HEK293 (cell line): ENCODE results near the gene ROBO1.

ENCODE experiments used
- BCL11A ChIP-seq: fragments of 450-650 bp; formaldehyde crosslinking; IDR thresholded peaks from 2 replicates; pipeline ENCODE4 v1.5.1; 2016; ENCODE audit warnings: low read depth, missing biosample characterization, missing genetic modification characterization
- TCF7L2 ChIP-seq: IDR thresholded peaks from 2 replicates; pipeline ENCODE4 v1.6.1; 2011; ENCODE audit warnings: low read depth, mild to moderate bottlenecking, inconsistent platforms, low read length, moderate library complexity, borderline replicate concordance
- WT1 ChIP-seq: fragments of 450-650 bp; formaldehyde crosslinking; IDR thresholded peaks from 2 replicates; pipeline ENCODE4 v1.5.1; 2016; ENCODE audit warnings: missing biosample characterization, missing genetic modification characterization
- ZNF747 ChIP-seq: fragments of 450-650 bp; formaldehyde crosslinking; IDR thresholded peaks from 2 replicates; pipeline ENCODE4 v1.5.1; 2016; ENCODE audit warnings: missing biosample characterization, missing genetic modification characterization
- ZNF837 ChIP-seq: fragments of 450-650 bp; formaldehyde crosslinking; IDR thresholded peaks from 2 replicates; pipeline ENCODE4 v1.5.1; 2016; ENCODE audit warnings: missing biosample characterization, missing genetic modification characterization
- TF ChIP-seq, protein P1 (sequence below): sonication (generic); formaldehyde crosslinking; IDR thresholded peaks from 2 replicates; pipeline ENCODE4 v1.8.1; 2022; ENCODE audit warnings: mild to moderate bottlenecking, moderate library complexity, missing genetic modification reagents
- TF ChIP-seq, protein P2 (sequence below): fragments of 450-650 bp; formaldehyde crosslinking; IDR thresholded peaks from 2 replicates; pipeline ENCODE4 v1.5.1; 2017; ENCODE audit warnings: missing biosample characterization, missing genetic modification characterization
- TF ChIP-seq, protein P3 (sequence below): fragments of 450-650 bp; formaldehyde crosslinking; IDR thresholded peaks from 2 replicates; pipeline ENCODE4 v1.5.1; 2016; ENCODE audit warnings: missing biosample characterization, missing genetic modification characterization

DNA sequence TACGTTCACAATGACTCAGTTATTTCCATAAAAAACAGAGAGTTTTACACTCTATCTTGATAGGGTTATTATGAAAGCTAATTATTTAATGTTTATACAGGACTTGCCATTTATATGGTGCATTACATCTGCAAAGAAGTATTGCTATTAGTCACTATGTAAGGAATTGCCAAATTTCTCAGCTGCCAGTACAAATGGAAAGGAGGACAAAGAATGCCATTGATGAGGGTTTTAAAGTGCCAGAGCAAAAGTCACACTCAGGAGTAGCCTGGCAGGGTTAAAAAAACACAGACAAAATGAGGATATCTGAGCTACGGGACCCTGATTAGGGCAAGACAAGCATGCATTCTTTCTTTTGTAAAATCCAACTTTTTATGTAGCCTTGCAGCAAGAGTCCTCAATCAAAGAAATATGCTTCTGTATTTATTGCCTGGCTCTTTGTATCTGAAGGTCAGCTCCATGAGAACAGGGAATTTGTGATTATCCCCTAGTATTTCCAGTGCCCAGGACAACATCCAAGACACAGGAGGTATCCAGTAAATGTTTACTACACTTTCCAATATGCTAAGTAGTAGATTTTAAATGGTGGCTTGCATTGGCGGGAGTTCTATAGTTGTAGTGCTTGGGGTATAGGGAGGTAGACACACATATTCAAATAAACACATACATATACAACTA, 1013.6 kb downstream of the ROBO1 start:
- TF ChIP-seq, protein P1, sequence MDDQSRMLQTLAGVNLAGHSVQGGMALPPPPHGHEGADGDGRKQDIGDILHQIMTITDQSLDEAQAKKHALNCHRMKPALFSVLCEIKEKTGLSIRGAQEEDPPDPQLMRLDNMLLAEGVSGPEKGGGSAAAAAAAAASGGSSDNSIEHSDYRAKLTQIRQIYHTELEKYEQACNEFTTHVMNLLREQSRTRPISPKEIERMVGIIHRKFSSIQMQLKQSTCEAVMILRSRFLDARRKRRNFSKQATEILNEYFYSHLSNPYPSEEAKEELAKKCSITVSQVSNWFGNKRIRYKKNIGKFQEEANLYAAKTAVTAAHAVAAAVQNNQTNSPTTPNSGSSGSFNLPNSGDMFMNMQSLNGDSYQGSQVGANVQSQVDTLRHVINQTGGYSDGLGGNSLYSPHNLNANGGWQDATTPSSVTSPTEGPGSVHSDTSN: no peak
- no peak for TF ChIP-seq WT1 (tag by site-specific recombination)
- TF ChIP-seq ZNF837 (tag by site-specific recombination): no peak
- TF ChIP-seq, protein P2, sequence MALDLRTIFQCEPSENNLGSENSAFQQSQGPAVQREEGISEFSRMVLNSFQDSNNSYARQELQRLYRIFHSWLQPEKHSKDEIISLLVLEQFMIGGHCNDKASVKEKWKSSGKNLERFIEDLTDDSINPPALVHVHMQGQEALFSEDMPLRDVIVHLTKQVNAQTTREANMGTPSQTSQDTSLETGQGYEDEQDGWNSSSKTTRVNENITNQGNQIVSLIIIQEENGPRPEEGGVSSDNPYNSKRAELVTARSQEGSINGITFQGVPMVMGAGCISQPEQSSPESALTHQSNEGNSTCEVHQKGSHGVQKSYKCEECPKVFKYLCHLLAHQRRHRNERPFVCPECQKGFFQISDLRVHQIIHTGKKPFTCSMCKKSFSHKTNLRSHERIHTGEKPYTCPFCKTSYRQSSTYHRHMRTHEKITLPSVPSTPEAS (tag by site-specific recombination): no peak
- no peak for TF ChIP-seq BCL11A (tag by site-specific recombination)
- TF ChIP-seq ZNF747: no peak
- TF ChIP-seq, protein P3, sequence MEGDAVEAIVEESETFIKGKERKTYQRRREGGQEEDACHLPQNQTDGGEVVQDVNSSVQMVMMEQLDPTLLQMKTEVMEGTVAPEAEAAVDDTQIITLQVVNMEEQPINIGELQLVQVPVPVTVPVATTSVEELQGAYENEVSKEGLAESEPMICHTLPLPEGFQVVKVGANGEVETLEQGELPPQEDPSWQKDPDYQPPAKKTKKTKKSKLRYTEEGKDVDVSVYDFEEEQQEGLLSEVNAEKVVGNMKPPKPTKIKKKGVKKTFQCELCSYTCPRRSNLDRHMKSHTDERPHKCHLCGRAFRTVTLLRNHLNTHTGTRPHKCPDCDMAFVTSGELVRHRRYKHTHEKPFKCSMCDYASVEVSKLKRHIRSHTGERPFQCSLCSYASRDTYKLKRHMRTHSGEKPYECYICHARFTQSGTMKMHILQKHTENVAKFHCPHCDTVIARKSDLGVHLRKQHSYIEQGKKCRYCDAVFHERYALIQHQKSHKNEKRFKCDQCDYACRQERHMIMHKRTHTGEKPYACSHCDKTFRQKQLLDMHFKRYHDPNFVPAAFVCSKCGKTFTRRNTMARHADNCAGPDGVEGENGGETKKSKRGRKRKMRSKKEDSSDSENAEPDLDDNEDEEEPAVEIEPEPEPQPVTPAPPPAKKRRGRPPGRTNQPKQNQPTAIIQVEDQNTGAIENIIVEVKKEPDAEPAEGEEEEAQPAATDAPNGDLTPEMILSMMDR: no peak
- no peak for TF ChIP-seq TCF7L2
